LNCaP clone FGC (cell line): Measurements from ENCODE around the gene TMEM131L.
"Not testable (repeated sequence)": the region's sequence is repeated elsewhere in the genome, so short reads cannot be mapped to it uniquely, and the experiment has no call there.

Experiments
- DNase-seq: peaks from one replicate; pipeline ENCODE4 v3.0.0-alpha.2; 2011; ENCODE audit warnings: low read depth
- H3K4me3 ChIP-seq: 2 replicates; pipeline ENCODE4 v1.5.1; 2011; ENCODE audit warnings: mild to moderate bottlenecking, low read depth, low read length, control low read depth
- CTCF ChIP-seq: IDR thresholded peaks from 2 replicates; pipeline ENCODE4 v1.5.1; 2012; ENCODE audit warnings: mild to moderate bottlenecking; ENCODE audit not compliant: control insufficient read depth, insufficient read depth; ENCODE audit errors: extremely low read depth

TMEM131L gene

GRCh38 chr4:153655928-153656327 lies 189.8 kb downstream of the TMEM131L start:
- DNase-seq, result no peak
- no peak for TF ChIP-seq CTCF
- no peak overlapping the region for H3K4me3 ChIP-seq

GRCh38 chr4:153661215-153661822 lies 195.2 kb downstream of the TMEM131L start:
- no peak for TF ChIP-seq CTCF
- DNase-seq, result no peak
- H3K4me3 ChIP-seq, result no peak overlapping the region

- no peak for TF ChIP-seq CTCF
Measured at GRCh38 chr4:153661908-153662307, 195.7 kb downstream of the TMEM131L start.

GRCh38 chr4:153663667-153664066 lies 197.5 kb downstream of the TMEM131L start:
- TF ChIP-seq CTCF, result no peak
- no peak overlapping the region for H3K4me3 ChIP-seq
- no peak for DNase-seq

More at GRCh38 chr4:153661908-153662307, 195.7 kb downstream of the TMEM131L start:
- no peak for DNase-seq
- H3K4me3 ChIP-seq, result no peak overlapping the region

GRCh38 chr4:153666505-153666904 lies 200.3 kb downstream of the TMEM131L start:
- not testable (repeated sequence) for DNase-seq, H3K4me3 ChIP-seq

- no peak overlapping the region for H3K4me3 ChIP-seq
- no peak for DNase-seq
- TF ChIP-seq CTCF, result no peak
Measured at GRCh38 chr4:153668647-153669046, 202.5 kb downstream of the TMEM131L start.

DNA sequence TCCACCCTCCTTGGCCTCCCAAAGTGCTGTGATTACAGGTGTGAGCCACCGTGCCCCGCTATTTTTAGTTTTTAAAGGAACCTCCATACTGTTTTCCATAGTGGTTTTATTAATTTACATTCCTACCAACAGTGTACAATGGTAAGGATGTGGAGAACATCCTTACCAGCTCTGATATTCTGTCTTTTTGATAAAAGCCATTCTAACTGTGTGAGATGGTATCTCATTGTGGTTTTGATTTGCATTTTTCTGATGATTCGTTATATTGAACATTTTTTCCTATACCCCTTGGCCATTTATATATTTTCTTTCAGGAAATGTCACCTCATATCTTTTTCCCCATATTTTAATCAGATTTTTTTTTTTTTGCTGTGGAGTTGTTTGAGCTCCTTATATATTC lies 203.7 kb downstream of the TMEM131L start:
- DNase-seq, result no peak
- TF ChIP-seq CTCF, result no peak

More for the DNA sequence above, 203.7 kb downstream of the TMEM131L start:
- H3K4me3 ChIP-seq, result no peak overlapping the region
